Activated naive CD8-positive, alpha-beta T cell treated with anti-CD3 and anti-CD28 coated beads, Interleukin-2, amount 10 ng/mL, durations not matched to agents 7 days and 5 days (primary cell): Measurements from ENCODE around the gene OR3A1. TPM values are rescaled to one million over a fixed set of nuclear protein-coding genes. Genes with fewer than 3 reads are reported as not detected.
"Not testable (repeated sequence)": the region's sequence is repeated elsewhere in the genome, so short reads cannot be mapped to it uniquely, and the experiment has no call there.

Experiments used
- ATAC-seq: fragments of 150-1000 bp; cut with Tn5 transposase; one replicate; pipeline ENCODE4 v1.10.0; 2021; ENCODE audit warnings: low read depth, moderate library complexity
- POLR2A ChIA-PET: fragments of 350-600 bp; sonication (Branson Sonifier 250); formaldehyde crosslinking; loops from one replicate; lab custom pipeline; 2021; ENCODE audit warnings: antibody characterized with exemption; lab: Charles Lee
- DNase-seq: peaks from one replicate; pipeline ENCODE4 v3.0.0; 2021
- H3K27ac Mint-ChIP-seq: one replicate; pipeline ENCODE4 v1.8.0; 2022; ENCODE audit warnings: mild to moderate bottlenecking, mixed read lengths
- H3K27me3 Mint-ChIP-seq: one replicate; pipeline ENCODE4 v1.8.0; 2022; ENCODE audit warnings: mild to moderate bottlenecking, moderate library complexity, mixed read lengths
- H3K36me3 Mint-ChIP-seq: one replicate; pipeline ENCODE4 v1.8.0; 2021; ENCODE audit warnings: mild to moderate bottlenecking, mixed read lengths
- H3K4me1 Mint-ChIP-seq: one replicate; pipeline ENCODE4 v1.8.0; 2021; ENCODE audit warnings: mixed read lengths
- H3K4me3 Mint-ChIP-seq: one replicate; pipeline ENCODE4 v1.8.0; 2022; ENCODE audit warnings: mild to moderate bottlenecking, moderate library complexity, mixed read lengths
- H3K9me3 Mint-ChIP-seq: one replicate; pipeline ENCODE4 v1.8.0; 2021; ENCODE audit warnings: mixed read lengths
- total RNA-seq, 2 experiments: library from RNA; stranded (reverse); gene quantifications; one replicate each; pipeline ENCODE4 v1.2.3, GENCODE V29; 2021

The OR3A1 gene
- total RNA-seq, 2 experiments from 2014 or later: 0.23 to 0.39 TPM

- H3K9me3 Mint-ChIP-seq, H3K27ac Mint-ChIP-seq, DNase-seq, POLR2A ChIA-PET, H3K4me3 Mint-ChIP-seq, H3K36me3 Mint-ChIP-seq, H3K4me1 Mint-ChIP-seq, ATAC-seq, H3K27me3 Mint-ChIP-seq: not testable (repeated sequence)
Measured at GRCh38 chr17:3249013-3249412, 49.1 kb downstream of the OR3A1 start.

GRCh38 chr17:3244841-3245240, 53.3 kb downstream of the OR3A1 start:
- H3K4me1 Mint-ChIP-seq, H3K27ac Mint-ChIP-seq, H3K27me3 Mint-ChIP-seq, H3K9me3 Mint-ChIP-seq, ATAC-seq, POLR2A ChIA-PET, H3K36me3 Mint-ChIP-seq, DNase-seq, H3K4me3 Mint-ChIP-seq: not testable (repeated sequence)

- ATAC-seq, H3K4me1 Mint-ChIP-seq, H3K36me3 Mint-ChIP-seq, DNase-seq, H3K27me3 Mint-ChIP-seq, POLR2A ChIA-PET, H3K9me3 Mint-ChIP-seq, H3K4me3 Mint-ChIP-seq, H3K27ac Mint-ChIP-seq: not testable (repeated sequence)
Measured at GRCh38 chr17:3241044-3241443, 57.1 kb downstream of the OR3A1 start.

Other genes with a start within 250 kb of the OR3A1 start
- not detected for gene OR1D5, start 234.8 kb downstream of the OR3A1 start, total RNA-seq
- gene OR1D2, start 193.9 kb downstream of the OR3A1 start, total RNA-seq: not detected
- not detected for gene OR1G1, start 170.8 kb downstream of the OR3A1 start, total RNA-seq
- gene OR1A2, start 100.8 kb downstream of the OR3A1 start, total RNA-seq: not detected
- not detected for gene OR1A1, start 90.7 kb downstream of the OR3A1 start, total RNA-seq
- 1 to 10 TPM; 3.3 to 3.9 TPM for gene OR3A2, start 87.9 kb upstream of the OR3A1 start, total RNA-seq
- not detected for gene OR1E1, start 100.0 kb upstream of the OR3A1 start, total RNA-seq
- not detected for gene OR3A3, start 113.0 kb upstream of the OR3A1 start, total RNA-seq
- not detected for gene OR1E2, start 135.5 kb upstream of the OR3A1 start, total RNA-seq
- gene SPATA22, start 173.5 kb upstream of the OR3A1 start, total RNA-seq: under 1 TPM; 0.28 to 0.96 TPM
- gene ASPA, start 177.6 kb upstream of the OR3A1 start, total RNA-seq: not detected